OCI-LY1 (cell line): ENCODE results near the gene DNAH14.

Experiments
- H2AFZ ChIP-seq: fragments of 200-600 bp; sonication (generic), shearing (Covaris generic); 2 replicates; pipeline ENCODE4 v1.6.0; 2014; ENCODE audit warnings: antibody characterized with exemption, mild to moderate bottlenecking, low read length
- H3F3A ChIP-seq: fragments of 200-600 bp; sonication (generic), shearing (Covaris generic); 2 replicates; pipeline ENCODE4 v1.6.0; 2014; ENCODE audit warnings: mild to moderate bottlenecking, antibody characterized with exemption, low read length, moderate library complexity; ENCODE audit not compliant: insufficient read depth
- H3K27ac ChIP-seq: fragments of 200-600 bp; sonication (generic); 2 replicates; pipeline ENCODE4 v1.5.1; 2014; ENCODE audit warnings: low read length, mixed run types, mild to moderate bottlenecking, low read depth; ENCODE audit not compliant: poor library complexity, severe bottlenecking
- H3K27me3 ChIP-seq: fragments of 200-600 bp; sonication (generic); 2 replicates; pipeline ENCODE4 v1.6.0; 2014; ENCODE audit warnings: antibody characterized with exemption, mild to moderate bottlenecking, low read length, moderate library complexity; ENCODE audit not compliant: insufficient read depth
- H3K36me3 ChIP-seq: fragments of 200-600 bp; sonication (generic); 2 replicates; pipeline ENCODE4 v1.6.1; 2014; ENCODE audit warnings: mild to moderate bottlenecking, antibody characterized with exemption, low read length, moderate library complexity, mixed read lengths; ENCODE audit not compliant: insufficient read depth
- H3K4me1 ChIP-seq: fragments of 200-600 bp; sonication (generic); 2 replicates; pipeline ENCODE4 v1.5.1; 2014; ENCODE audit warnings: mild to moderate bottlenecking, low read length, moderate library complexity; ENCODE audit not compliant: insufficient read depth, severe bottlenecking
- H3K4me2 ChIP-seq: fragments of 200-600 bp; sonication (generic), shearing (Covaris generic); 2 replicates; pipeline ENCODE4 v1.6.1; 2014; ENCODE audit warnings: low read length
- H3K4me3 ChIP-seq: fragments of 200-600 bp; sonication (generic); 2 replicates; pipeline ENCODE4 v1.5.1; 2014; ENCODE audit warnings: low read length, low read depth, mild to moderate bottlenecking, mixed read lengths; ENCODE audit not compliant: poor library complexity, severe bottlenecking
- H3K79me2 ChIP-seq: fragments of 200-600 bp; shearing (Covaris generic); 2 replicates; pipeline ENCODE4 v1.6.1; 2016; ENCODE audit warnings: mixed run types, low read length, mixed read lengths; ENCODE audit not compliant: insufficient read depth
- H3K9ac ChIP-seq: fragments of 200-600 bp; sonication (generic), shearing (Covaris generic); 2 replicates; pipeline ENCODE4 v1.6.1; 2014; ENCODE audit warnings: mild to moderate bottlenecking, low read length, mixed read lengths
- H3K9me2 ChIP-seq: fragments of 200-600 bp; sonication (generic), shearing (Covaris generic); 2 replicates; pipeline ENCODE4 v1.6.1; 2014; ENCODE audit warnings: low read depth, mild to moderate bottlenecking, low read length, mixed read lengths
- H3K9me3 ChIP-seq: fragments of 200-600 bp; shearing (Covaris generic); 2 replicates; pipeline ENCODE4 v1.6.1; 2014; ENCODE audit warnings: low read length, mixed read lengths
- H4K20me1 ChIP-seq: fragments of 200-600 bp; sonication (generic), shearing (Covaris generic); 2 replicates; pipeline ENCODE4 v1.6.0; 2016; ENCODE audit warnings: mild to moderate bottlenecking, low read length; ENCODE audit not compliant: insufficient read depth
- CTCF ChIP-seq: fragments of 200-600 bp; sonication (generic), shearing (Covaris generic); IDR thresholded peaks from 2 replicates; pipeline ENCODE4 v1.5.1; 2017; ENCODE audit warnings: mild to moderate bottlenecking, antibody characterized with exemption, low read length, moderate library complexity, mixed read lengths
- EZH2 ChIP-seq: fragments of 200-600 bp; sonication (generic), shearing (Covaris generic); IDR thresholded peaks from 2 replicates; pipeline ENCODE4 v1.8.0; 2017; ENCODE audit warnings: borderline replicate concordance, mixed run types, mild to moderate bottlenecking, antibody characterized with exemption, low read length, moderate library complexity, mixed read lengths

DNAH14 gene

GRCh38 chr1:225362805-225363204 lies 433.3 kb downstream of the DNAH14 start:
- TF ChIP-seq CTCF, result no peak
- TF ChIP-seq EZH2, result no peak
- H3K27me3 ChIP-seq, result no peaks in the 10 kb centered on the region
- H3K79me2 ChIP-seq, result no peaks in the 10 kb centered on the region
- no peaks in the 10 kb centered on the region for H4K20me1 ChIP-seq
- H3F3A ChIP-seq, result no peaks in the 10 kb centered on the region
- no peaks in the 10 kb centered on the region for H3K9me2 ChIP-seq
- H3K27ac ChIP-seq, result no peak overlapping the region
- no peak overlapping the region for H2AFZ ChIP-seq
- no peak overlapping the region for H3K4me3 ChIP-seq
- H3K36me3 ChIP-seq, result no peaks in the 10 kb centered on the region
- H3K9ac ChIP-seq, result no peak overlapping the region
- no peak overlapping the region for H3K4me2 ChIP-seq
- no peaks in the 10 kb centered on the region for H3K9me3 ChIP-seq
- H3K4me1 ChIP-seq, result no peaks in the 10 kb centered on the region

- Histone ChIP-seq H3K4me1 (no peaks in the 10 kb centered on the region), H3K4me3 (no peak overlapping the region), H3K4me2 (no peak overlapping the region), H3K27me3 (0 out of 2 replicates have a peak, but pooled peaks cover 3% of the 10 kb centered on the region), H3K9me3 (no peaks in the 10 kb centered on the region), H3K27ac (no peak overlapping the region), H3K36me3 (no peaks in the 10 kb centered on the region), H4K20me1 (no peaks in the 10 kb centered on the region), H2AFZ (no peak overlapping the region), H3F3A (no peaks in the 10 kb centered on the region), H3K79me2 (no peaks in the 10 kb centered on the region), H3K9ac (no peak overlapping the region), H3K9me2 (no peaks in the 10 kb centered on the region)
- no peak for TF ChIP-seq CTCF
- no peak for TF ChIP-seq EZH2
Measured at GRCh38 chr1:225364439-225364838, 435.0 kb downstream of the DNAH14 start.

GRCh38 chr1:225366018-225366417 lies 436.5 kb downstream of the DNAH14 start:
- Histone ChIP-seq H3K4me1 (no peaks in the 10 kb centered on the region), H3K27ac (no peak overlapping the region), H2AFZ (no peak overlapping the region), H3K79me2 (no peaks in the 10 kb centered on the region), H3K4me3 (no peak overlapping the region), H4K20me1 (no peaks in the 10 kb centered on the region), H3K36me3 (no peaks in the 10 kb centered on the region), H3F3A (no peaks in the 10 kb centered on the region), H3K9me3 (no peaks in the 10 kb centered on the region), H3K9me2 (no peaks in the 10 kb centered on the region), H3K4me2 (no peak overlapping the region), H3K9ac (no peak overlapping the region), H3K27me3 (0 out of 2 replicates have a peak, but pooled peaks cover 3% of the 10 kb centered on the region)
- TF ChIP-seq CTCF, result no peak
- TF ChIP-seq EZH2, result no peak
